Measurements from ENCODE around the gene TMC8. TPM values are rescaled to one million over a fixed set of nuclear protein-coding genes. Genes with fewer than 3 reads are reported as not detected.
A peak's percentile ranks its signal among the peaks of the same experiment; 100 is the strongest.
"Not testable (repeated sequence)": the region's sequence is repeated elsewhere in the genome, so short reads cannot be mapped to it uniquely, and the experiment has no call there.

The TMC8 gene
- total RNA-seq, 1 donor from 2014 or later, result 1.2 TPM

GRCh38 chr17:78137392-78138203 lies 7.0 kb downstream of the TMC8 start:
- no peak for DNase-seq (ENCODE audit: low spot score in 2 of 2, unreplicated experiment in 2 of 2)
- Mint-ChIP-seq H3K4me3 (no peak overlapping the region), H3K36me3 (no peaks in the 10 kb centered on the region), H3K9me3 (no peaks in the 10 kb centered on the region), H3K27ac (no peak overlapping the region), H3K27me3 (ENCODE audit: low read depth) (no peaks in the 10 kb centered on the region), H3K4me1 (peaks cover 15% of the 10 kb centered on the region)
- peak; percentile 18 for TF ChIP-seq CTCF (IDR thresholded peaks at IDR 0.05; ENCODE audit: unreplicated experiment)

- peaks cover 13% of the 10 kb centered on the region for H3K4me1 Mint-ChIP-seq
- H3K4me3 Mint-ChIP-seq, result no peak overlapping the region
- TF ChIP-seq CTCF (IDR thresholded peaks at IDR 0.05; ENCODE audit: unreplicated experiment), result no peak
- H3K36me3 Mint-ChIP-seq, result no peaks in the 10 kb centered on the region
- H3K27me3 Mint-ChIP-seq (ENCODE audit: low read depth), result no peaks in the 10 kb centered on the region
- DNase-seq (ENCODE audit: low spot score in 2 of 2, unreplicated experiment in 2 of 2), result no peak
- H3K27ac Mint-ChIP-seq, result no peak overlapping the region
- no peaks in the 10 kb centered on the region for H3K9me3 Mint-ChIP-seq
Observed at GRCh38 chr17:78138204-78139060, 7.9 kb downstream of the TMC8 start.

GRCh38 chr17:78139861-78140168 lies 9.2 kb downstream of the TMC8 start:
- H3K9me3 Mint-ChIP-seq; H3K4me3 Mint-ChIP-seq; DNase-seq (ENCODE audit: low spot score in 2 of 2, unreplicated experiment in 2 of 2); H3K27me3 Mint-ChIP-seq (ENCODE audit: low read depth); H3K36me3 Mint-ChIP-seq: not testable (repeated sequence)
- H3K4me1 Mint-ChIP-seq, result peaks cover 25% of the 10 kb centered on the region
- peak overlapping the region; percentile 59 for H3K27ac Mint-ChIP-seq

GRCh38 chr17:78140169-78141051 lies 9.8 kb downstream of the TMC8 start:
- no peak for TF ChIP-seq CTCF (IDR thresholded peaks at IDR 0.05; ENCODE audit: unreplicated experiment)
- H3K9me3 Mint-ChIP-seq, result no peaks in the 10 kb centered on the region
- peak overlapping the region; percentile 78 for H3K27ac Mint-ChIP-seq
- DNase-seq (ENCODE audit: low spot score in 2 of 2, unreplicated experiment in 2 of 2), result peak; percentile 51 to 78
- H3K36me3 Mint-ChIP-seq, result no peaks in the 10 kb centered on the region
- peak overlapping the region; percentile 24 for H3K4me3 Mint-ChIP-seq
- H3K4me1 Mint-ChIP-seq, result peaks cover 26% of the 10 kb centered on the region
- H3K27me3 Mint-ChIP-seq (ENCODE audit: low read depth), result no peaks in the 10 kb centered on the region

- DNase-seq (ENCODE audit: low spot score in 2 of 2, unreplicated experiment in 2 of 2), result no peak
- TF ChIP-seq CTCF (IDR thresholded peaks at IDR 0.05; ENCODE audit: unreplicated experiment), result no peak
- no peak overlapping the region for H3K4me3 Mint-ChIP-seq
- H3K36me3 Mint-ChIP-seq, result no peaks in the 10 kb centered on the region
- H3K27ac Mint-ChIP-seq, result no peak overlapping the region
- peaks cover 26% of the 10 kb centered on the region for H3K4me1 Mint-ChIP-seq
- no peaks in the 10 kb centered on the region for H3K27me3 Mint-ChIP-seq (ENCODE audit: low read depth)
- no peaks in the 10 kb centered on the region for H3K9me3 Mint-ChIP-seq
Observed at GRCh38 chr17:78141437-78142118, 11.0 kb downstream of the TMC8 start.
